Endothelial cell of umbilical vein (primary cell): ENCODE measurements around the gene ACAP2.

Source experiments
- EZH2 ChIP-seq: IDR thresholded peaks from 2 replicates; pipeline ENCODE4 v1.6.1; 2012; ENCODE audit warnings: borderline replicate concordance, low read depth, mild to moderate bottlenecking, moderate library complexity, low read length, inconsistent platforms; ENCODE audit not compliant: severe bottlenecking
- FOS ChIP-seq: IDR thresholded peaks from 2 replicates; pipeline ENCODE4 v1.6.1; 2011; ENCODE audit warnings: mild to moderate bottlenecking, low read length, moderate library complexity, borderline replicate concordance; ENCODE audit not compliant: insufficient read depth
- GATA2 ChIP-seq: IDR thresholded peaks from 2 replicates; pipeline ENCODE4 v1.7.0; 2011; ENCODE audit warnings: low read depth, mild to moderate bottlenecking, moderate library complexity, mixed read lengths, low read length; ENCODE audit not compliant: insufficient read length, insufficient read depth
- JUN ChIP-seq: IDR thresholded peaks from 2 replicates; pipeline ENCODE4 v1.6.1; 2011; ENCODE audit warnings: borderline replicate concordance, low read depth; ENCODE audit not compliant: insufficient read length, insufficient read depth
- MYC ChIP-seq: IDR thresholded peaks from one replicate; pipeline ENCODE4 v1.6.1; 2011; ENCODE audit warnings: mild to moderate bottlenecking, low read depth, low read length
- POLR2A ChIP-seq: IDR thresholded peaks from 2 replicates; pipeline ENCODE4 v1.6.1; 2012; ENCODE audit warnings: low read depth, mild to moderate bottlenecking, control low read depth, low read length
- POLR2AphosphoS5 ChIP-seq: IDR thresholded peaks from 2 replicates; pipeline ENCODE4 v1.6.1; 2012; ENCODE audit warnings: low read depth, mild to moderate bottlenecking, control low read depth, low read length, moderate library complexity; ENCODE audit not compliant: insufficient read depth
- TF ChIP-seq, protein P1 (sequence below), 2 donors: IDR thresholded peaks; 1 replicate in 1 of 2; 2 replicates in 1 of 2; pipeline ENCODE4 v1.5.1; 2011; ENCODE audit warnings: low read length in 2 of 2, mild to moderate bottlenecking in 2 of 2, moderate library complexity in 2 of 2, control low read depth in 1 of 2, inconsistent platforms in 1 of 2, low read depth in 1 of 2; ENCODE audit not compliant: insufficient read depth in 1 of 2; ENCODE audit errors: extremely low read depth in 1 of 2
- TF ChIP-seq, protein P2 (sequence below): IDR thresholded peaks from 2 replicates; pipeline ENCODE4 v1.6.1; 2011; ENCODE audit not compliant: insufficient read depth, insufficient read length

GRCh38 chr3:195462308-195462610 is 19.4 kb upstream of the ACAP2 start:
- TF ChIP-seq, protein P1, sequence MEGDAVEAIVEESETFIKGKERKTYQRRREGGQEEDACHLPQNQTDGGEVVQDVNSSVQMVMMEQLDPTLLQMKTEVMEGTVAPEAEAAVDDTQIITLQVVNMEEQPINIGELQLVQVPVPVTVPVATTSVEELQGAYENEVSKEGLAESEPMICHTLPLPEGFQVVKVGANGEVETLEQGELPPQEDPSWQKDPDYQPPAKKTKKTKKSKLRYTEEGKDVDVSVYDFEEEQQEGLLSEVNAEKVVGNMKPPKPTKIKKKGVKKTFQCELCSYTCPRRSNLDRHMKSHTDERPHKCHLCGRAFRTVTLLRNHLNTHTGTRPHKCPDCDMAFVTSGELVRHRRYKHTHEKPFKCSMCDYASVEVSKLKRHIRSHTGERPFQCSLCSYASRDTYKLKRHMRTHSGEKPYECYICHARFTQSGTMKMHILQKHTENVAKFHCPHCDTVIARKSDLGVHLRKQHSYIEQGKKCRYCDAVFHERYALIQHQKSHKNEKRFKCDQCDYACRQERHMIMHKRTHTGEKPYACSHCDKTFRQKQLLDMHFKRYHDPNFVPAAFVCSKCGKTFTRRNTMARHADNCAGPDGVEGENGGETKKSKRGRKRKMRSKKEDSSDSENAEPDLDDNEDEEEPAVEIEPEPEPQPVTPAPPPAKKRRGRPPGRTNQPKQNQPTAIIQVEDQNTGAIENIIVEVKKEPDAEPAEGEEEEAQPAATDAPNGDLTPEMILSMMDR (IDR thresholded peaks at IDR 0.05; ENCODE audit: extremely low read depth in 1 of 2, insufficient read depth in 1 of 2, low read depth in 1 of 2, low read length in 2 of 2), result no peak
- TF ChIP-seq POLR2A, result no peak
- TF ChIP-seq EZH2, result no peak
- TF ChIP-seq, protein P2, sequence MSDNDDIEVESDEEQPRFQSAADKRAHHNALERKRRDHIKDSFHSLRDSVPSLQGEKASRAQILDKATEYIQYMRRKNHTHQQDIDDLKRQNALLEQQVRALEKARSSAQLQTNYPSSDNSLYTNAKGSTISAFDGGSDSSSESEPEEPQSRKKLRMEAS, result no peak
- TF ChIP-seq FOS, result no peak
- TF ChIP-seq POLR2AphosphoS5, result no peak
- TF ChIP-seq MYC, result no peak
- no peak for TF ChIP-seq GATA2
- TF ChIP-seq JUN, result no peak
